Nephron progenitor cell (in vitro differentiated cells): ENCODE results near the gene CCBE1.

Experiments
- DNase-seq: peaks from one replicate; pipeline ENCODE4 v3.0.0; 2021
- H3K27ac Mint-ChIP-seq: 2 replicates; pipeline ENCODE4 v1.8.0; 2021; ENCODE audit warnings: mild to moderate bottlenecking, moderate library complexity, mixed read lengths
- H3K27me3 Mint-ChIP-seq: 2 replicates; pipeline ENCODE4 v1.8.0; 2021; ENCODE audit warnings: mild to moderate bottlenecking, low read depth, mixed read lengths; ENCODE audit not compliant: poor library complexity
- H3K36me3 Mint-ChIP-seq: 2 replicates; pipeline ENCODE4 v1.8.0; 2021; ENCODE audit warnings: low read depth, mixed read lengths
- H3K4me1 Mint-ChIP-seq: 2 replicates; pipeline ENCODE4 v1.8.0; 2021; ENCODE audit warnings: mixed read lengths
- H3K4me3 Mint-ChIP-seq: 2 replicates; pipeline ENCODE4 v1.8.0; 2021; ENCODE audit warnings: mild to moderate bottlenecking, moderate library complexity, mixed read lengths
- H3K9me3 Mint-ChIP-seq: 2 replicates; pipeline ENCODE4 v1.8.0; 2021; ENCODE audit warnings: mild to moderate bottlenecking, moderate library complexity, mixed read lengths
- CTCF ChIP-seq: fragments of 200-600 bp; sonication (generic); IDR thresholded peaks from 2 replicates; pipeline ENCODE4 v1.5.0; 2021; ENCODE audit warnings: antibody characterized with exemption

The CCBE1 gene

GRCh38 chr18:59453468-59453961 is 243.7 kb downstream of the CCBE1 start:
- TF ChIP-seq CTCF, result no peak
- no peaks in the 10 kb centered on the region for H3K36me3 Mint-ChIP-seq
- H3K4me1 Mint-ChIP-seq, result peaks cover 51% of the 10 kb centered on the region
- H3K4me3 Mint-ChIP-seq, result no peak overlapping the region
- peaks cover 4% of the 10 kb centered on the region for H3K9me3 Mint-ChIP-seq
- H3K27ac Mint-ChIP-seq, result no peak overlapping the region
- peaks cover 22% of the 10 kb centered on the region for H3K27me3 Mint-ChIP-seq
- no peak for DNase-seq

- Mint-ChIP-seq H3K36me3 (no peaks in the 10 kb centered on the region), H3K27ac (no peak overlapping the region), H3K27me3 (peaks cover 19% of the 10 kb centered on the region), H3K4me1 (peaks cover 51% of the 10 kb centered on the region), H3K9me3 (peaks cover 4% of the 10 kb centered on the region), H3K4me3 (no peak overlapping the region)
- DNase-seq, result no peak
- TF ChIP-seq CTCF, result no peak
Measured at GRCh38 chr18:59451963-59452362, 245.3 kb downstream of the CCBE1 start.

- Mint-ChIP-seq H3K4me1 (peaks cover 48% of the 10 kb centered on the region), H3K27ac (no peak overlapping the region), H3K27me3 (peaks cover 15% of the 10 kb centered on the region), H3K4me3 (no peak overlapping the region), H3K9me3 (peaks cover 4% of the 10 kb centered on the region), H3K36me3 (no peaks in the 10 kb centered on the region)
- DNase-seq, result no peak
- no peak for TF ChIP-seq CTCF
Measured at GRCh38 chr18:59451073-59451472, 246.2 kb downstream of the CCBE1 start.

GRCh38 chr18:59448546-59448945 is 248.7 kb downstream of the CCBE1 start:
- DNase-seq, result no peak
- H3K4me3 Mint-ChIP-seq, result no peak overlapping the region
- TF ChIP-seq CTCF, result no peak
- peak overlapping the region; percentile 36 for H3K27ac Mint-ChIP-seq
- H3K4me1 Mint-ChIP-seq, result peaks cover 28% of the 10 kb centered on the region
- no peaks in the 10 kb centered on the region for H3K36me3 Mint-ChIP-seq
- no peaks in the 10 kb centered on the region for H3K9me3 Mint-ChIP-seq
- peaks cover 18% of the 10 kb centered on the region for H3K27me3 Mint-ChIP-seq

GRCh38 chr18:59446012-59446411 is 251.2 kb downstream of the CCBE1 start:
- no peak overlapping the region for H3K27ac Mint-ChIP-seq
- peak; percentile 11 for DNase-seq
- peaks cover 9% of the 10 kb centered on the region for H3K9me3 Mint-ChIP-seq
- peaks cover 11% of the 10 kb centered on the region for H3K27me3 Mint-ChIP-seq
- H3K36me3 Mint-ChIP-seq, result no peaks in the 10 kb centered on the region
- no peak for TF ChIP-seq CTCF
- H3K4me1 Mint-ChIP-seq, result peaks cover 2% of the 10 kb centered on the region
- H3K4me3 Mint-ChIP-seq, result no peak overlapping the region

GRCh38 chr18:59437851-59438569 is 259.2 kb downstream of the CCBE1 start:
- no peaks in the 10 kb centered on the region for H3K4me1 Mint-ChIP-seq
- H3K27ac Mint-ChIP-seq, result no peak overlapping the region
- DNase-seq, result no peak
- no peak overlapping the region for H3K4me3 Mint-ChIP-seq
- peaks cover 9% of the 10 kb centered on the region for H3K9me3 Mint-ChIP-seq
- peaks cover 4% of the 10 kb centered on the region for H3K36me3 Mint-ChIP-seq
- no peak for TF ChIP-seq CTCF
- no peaks in the 10 kb centered on the region for H3K27me3 Mint-ChIP-seq
